ENCODE results near the gene RAB11FIP3. TPM values are rescaled to one million over a fixed set of nuclear protein-coding genes. Genes with fewer than 3 reads are reported as not detected.

Gene RAB11FIP3
- total RNA-seq, 1 donor: 25.3 TPM

DNA sequence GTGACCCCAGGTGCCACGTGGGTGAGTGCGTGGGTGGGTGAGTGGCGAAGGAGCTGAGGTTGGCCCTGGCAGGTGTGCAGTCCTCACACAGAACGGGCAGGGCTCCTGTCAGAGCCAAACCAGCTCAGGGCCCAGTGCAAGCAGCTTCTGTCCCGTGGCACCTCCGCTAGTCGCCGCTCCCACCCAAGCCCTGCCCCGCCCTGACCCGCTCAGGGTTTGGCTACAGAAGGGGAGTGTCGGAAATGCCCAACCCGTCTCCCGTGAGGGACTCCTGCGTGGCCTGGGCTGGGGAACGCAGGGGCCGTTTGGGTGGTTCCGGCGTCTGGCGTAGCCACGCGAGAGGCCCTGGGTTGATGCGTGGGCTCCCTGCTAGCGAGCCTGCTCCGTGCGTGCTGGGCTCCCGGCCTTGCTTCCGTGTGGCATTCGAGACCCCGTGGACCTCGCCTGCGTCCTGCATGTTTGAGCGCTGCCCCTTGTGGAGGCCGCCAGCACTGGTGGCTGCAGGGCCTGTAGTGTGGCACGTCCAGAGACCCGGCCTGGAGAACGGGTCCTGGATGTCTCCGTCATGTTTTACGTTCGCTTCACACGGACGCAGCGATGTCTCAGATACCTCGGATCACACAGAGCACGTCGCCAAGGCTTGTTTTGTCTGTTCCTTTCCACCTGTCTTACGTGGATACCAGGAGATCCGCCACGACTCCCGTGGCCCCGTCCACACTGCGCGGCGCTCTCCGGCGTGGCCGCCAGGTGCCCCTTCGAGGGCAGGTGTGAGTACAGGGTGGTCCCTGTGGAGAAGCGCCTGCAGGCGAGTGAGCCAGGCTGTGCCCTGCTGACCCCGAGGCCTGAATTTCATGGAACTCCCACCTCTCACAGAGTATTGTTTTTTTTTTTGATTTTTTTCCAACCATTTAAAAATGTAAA, 112.2 kb downstream of the RAB11FIP3 start:
- Histone ChIP-seq H3K36me3 (ENCODE audit: insufficient read depth, low read length) (peaks cover 5% of the 10 kb centered on the region), H3K4me2 (ENCODE audit: insufficient read depth, low read length) (no peak overlapping the region), H3K27me3 (ENCODE audit: insufficient read depth, low read length) (no peaks in the 10 kb centered on the region), H3K4me1 (ENCODE audit: insufficient read depth, low read length) (peaks cover 19% of the 10 kb centered on the region), H3K4me3 (ENCODE audit: insufficient read depth, low read length) (no peak overlapping the region), H2AFZ (ENCODE audit: low read length) (no peak overlapping the region), H4K20me1 (ENCODE audit: insufficient read depth, low read length) (peaks cover 68% of the 10 kb centered on the region), H3K27ac (ENCODE audit: low read depth, low read length) (no peak overlapping the region), H3K79me2 (ENCODE audit: insufficient read depth, low read length) (peaks cover 98% of the 10 kb centered on the region), H3K9me3 (ENCODE audit: low read depth, low read length) (no peaks in the 10 kb centered on the region)
- TF ChIP-seq, protein P1, sequence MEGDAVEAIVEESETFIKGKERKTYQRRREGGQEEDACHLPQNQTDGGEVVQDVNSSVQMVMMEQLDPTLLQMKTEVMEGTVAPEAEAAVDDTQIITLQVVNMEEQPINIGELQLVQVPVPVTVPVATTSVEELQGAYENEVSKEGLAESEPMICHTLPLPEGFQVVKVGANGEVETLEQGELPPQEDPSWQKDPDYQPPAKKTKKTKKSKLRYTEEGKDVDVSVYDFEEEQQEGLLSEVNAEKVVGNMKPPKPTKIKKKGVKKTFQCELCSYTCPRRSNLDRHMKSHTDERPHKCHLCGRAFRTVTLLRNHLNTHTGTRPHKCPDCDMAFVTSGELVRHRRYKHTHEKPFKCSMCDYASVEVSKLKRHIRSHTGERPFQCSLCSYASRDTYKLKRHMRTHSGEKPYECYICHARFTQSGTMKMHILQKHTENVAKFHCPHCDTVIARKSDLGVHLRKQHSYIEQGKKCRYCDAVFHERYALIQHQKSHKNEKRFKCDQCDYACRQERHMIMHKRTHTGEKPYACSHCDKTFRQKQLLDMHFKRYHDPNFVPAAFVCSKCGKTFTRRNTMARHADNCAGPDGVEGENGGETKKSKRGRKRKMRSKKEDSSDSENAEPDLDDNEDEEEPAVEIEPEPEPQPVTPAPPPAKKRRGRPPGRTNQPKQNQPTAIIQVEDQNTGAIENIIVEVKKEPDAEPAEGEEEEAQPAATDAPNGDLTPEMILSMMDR (IDR thresholded peaks at IDR 0.05; ENCODE audit: extremely low read depth, low read depth, low read length): no peak
- DNase-seq (ENCODE audit: insufficient read length, low spot score, missing footprints): no peak

DNA sequence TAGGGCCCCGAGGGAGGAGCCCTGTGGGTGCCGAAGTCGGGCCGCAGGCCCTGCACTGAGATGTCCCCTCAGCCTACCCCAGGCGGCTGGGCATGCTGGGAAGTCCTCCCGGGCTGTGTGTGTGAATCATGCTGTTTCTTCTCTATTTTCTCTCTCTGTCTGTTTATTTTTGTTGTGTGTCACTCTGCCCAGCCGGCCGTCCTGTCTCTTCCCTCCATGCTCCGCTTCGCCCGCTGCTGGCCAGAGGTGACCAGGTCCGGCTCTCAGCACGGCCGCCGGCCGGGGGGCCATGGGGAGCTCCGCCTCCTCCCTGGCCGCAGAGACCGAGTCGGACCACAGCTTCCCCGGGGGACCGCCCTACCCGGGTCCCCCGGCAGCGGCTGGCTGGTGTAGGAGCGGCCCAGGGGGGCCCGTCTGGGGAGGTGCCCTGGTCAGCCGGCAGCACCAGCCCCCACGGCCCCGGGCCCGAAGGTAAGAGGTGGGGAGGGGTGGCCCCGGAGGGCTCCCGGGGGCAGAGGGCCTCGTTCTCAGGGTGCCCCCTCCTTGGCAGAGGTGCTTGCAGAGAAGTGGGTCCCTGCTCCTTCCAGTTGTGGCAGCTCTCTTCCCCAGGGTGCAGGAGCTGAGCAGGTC, 114.6 kb downstream of the RAB11FIP3 start:
- peaks cover 18% of the 10 kb centered on the region for H3K4me1 ChIP-seq (ENCODE audit: insufficient read depth, low read length)
- H3K4me2 ChIP-seq (ENCODE audit: insufficient read depth, low read length): peak overlapping the region; percentile 43
- peak overlapping the region; percentile 25 for H3K4me3 ChIP-seq (ENCODE audit: insufficient read depth, low read length)
- no peak overlapping the region for H2AFZ ChIP-seq (ENCODE audit: low read length)
- peak; percentile 100 for DNase-seq (ENCODE audit: insufficient read length, low spot score, missing footprints)
- TF ChIP-seq, protein P1 (IDR thresholded peaks at IDR 0.05; ENCODE audit: extremely low read depth, low read depth, low read length): peak; percentile 25
- H3K27ac ChIP-seq (ENCODE audit: low read depth, low read length): peak overlapping the region; percentile 45
- peaks cover 5% of the 10 kb centered on the region for H3K36me3 ChIP-seq (ENCODE audit: insufficient read depth, low read length)
- no peaks in the 10 kb centered on the region for H3K9me3 ChIP-seq (ENCODE audit: low read depth, low read length)
- peaks cover 95% of the 10 kb centered on the region for H3K79me2 ChIP-seq (ENCODE audit: insufficient read depth, low read length)
- H4K20me1 ChIP-seq (ENCODE audit: insufficient read depth, low read length): peaks cover 65% of the 10 kb centered on the region
- H3K27me3 ChIP-seq (ENCODE audit: insufficient read depth, low read length): no peaks in the 10 kb centered on the region

DNA sequence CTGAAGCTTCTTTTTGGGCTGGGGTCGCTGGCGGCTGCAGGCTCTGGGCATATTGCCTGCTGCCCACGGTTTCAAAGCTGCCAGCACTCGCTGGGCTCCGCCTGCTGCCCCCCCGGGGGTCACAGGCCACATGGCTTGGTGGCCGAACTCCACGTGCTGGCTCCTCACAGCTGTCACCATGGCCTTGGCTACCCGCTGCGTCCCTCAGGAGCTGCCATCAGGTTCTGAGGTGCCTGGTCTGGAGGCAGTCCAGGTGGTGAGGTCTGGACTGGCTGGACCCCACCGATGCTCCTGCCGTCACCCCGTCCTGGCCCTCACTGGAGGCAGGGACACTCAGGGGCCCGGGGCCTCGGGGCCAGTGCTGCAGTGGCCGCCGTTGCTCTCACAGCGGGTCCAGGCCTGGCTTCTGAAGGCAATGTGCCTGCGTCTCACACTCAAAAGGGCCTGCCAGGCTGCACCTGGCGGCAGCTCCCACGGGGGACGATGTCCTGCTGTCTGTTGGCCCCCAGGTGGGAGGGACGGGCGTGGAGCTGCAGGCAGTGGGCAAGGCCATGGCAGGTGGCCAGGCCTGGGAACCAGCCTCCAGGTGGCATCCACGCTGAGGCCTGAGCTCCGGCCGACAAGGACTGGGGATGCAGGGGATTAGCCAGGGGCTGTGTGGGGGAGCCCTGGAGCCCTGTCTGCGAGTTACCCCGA, 115.3 kb downstream of the RAB11FIP3 start:
- no peaks in the 10 kb centered on the region for H3K27me3 ChIP-seq (ENCODE audit: insufficient read depth, low read length)
- H3K36me3 ChIP-seq (ENCODE audit: insufficient read depth, low read length): peaks cover 5% of the 10 kb centered on the region
- peaks cover 95% of the 10 kb centered on the region for H3K79me2 ChIP-seq (ENCODE audit: insufficient read depth, low read length)
- H3K4me3 ChIP-seq (ENCODE audit: insufficient read depth, low read length): no peak overlapping the region
- no peak overlapping the region for H2AFZ ChIP-seq (ENCODE audit: low read length)
- no peak overlapping the region for H3K27ac ChIP-seq (ENCODE audit: low read depth, low read length)
- TF ChIP-seq, protein P1 (IDR thresholded peaks at IDR 0.05; ENCODE audit: extremely low read depth, low read depth, low read length): no peak
- no peak for DNase-seq (ENCODE audit: insufficient read length, low spot score, missing footprints)
- peaks cover 63% of the 10 kb centered on the region for H4K20me1 ChIP-seq (ENCODE audit: insufficient read depth, low read length)
- no peaks in the 10 kb centered on the region for H3K9me3 ChIP-seq (ENCODE audit: low read depth, low read length)
- H3K4me1 ChIP-seq (ENCODE audit: insufficient read depth, low read length): peaks cover 10% of the 10 kb centered on the region
- H3K4me2 ChIP-seq (ENCODE audit: insufficient read depth, low read length): no peak overlapping the region

Measured in osteoblast (primary cell).